Tibial nerve (tissue), 4 donors: ENCODE results near the gene NFIB. TPM values are rescaled to one million over a fixed set of nuclear protein-coding genes. Genes with fewer than 3 reads are reported as not detected.

Experiments used
- DNase-seq, 2 donors: peaks; one replicate each; pipeline ENCODE4 v3.0.0-alpha.2; 2019; ENCODE audit warnings: low spot score in 2 of 2
- H3K27ac ChIP-seq, 4 donors: fragments of 200-600 bp; sonication (generic) in 3 of 4; one replicate each; pipeline ENCODE4 v1.5.1; 2017 to 2019; ENCODE audit warnings: mild to moderate bottlenecking in 1 of 4
- H3K27me3 ChIP-seq, 2 donors: fragments of 200-600 bp; sonication (generic) in 1 of 2; one replicate each; pipeline versions ENCODE4 v1.5.1 to v1.6.0; 2017 to 2019
- H3K36me3 ChIP-seq, 3 donors: fragments of 200-600 bp; sonication (generic); one replicate each; pipeline ENCODE4 v1.5.1; 2018 to 2019
- H3K4me1 ChIP-seq, 4 donors: fragments of 200-600 bp; sonication (generic) in 3 of 4; one replicate each; pipeline ENCODE4 v1.5.1; 2017 to 2019
- H3K4me3 ChIP-seq, 4 donors: fragments of 200-600 bp; sonication (generic) in 3 of 4; one replicate each; pipeline ENCODE4 v1.5.1; 2017 to 2019; ENCODE audit warnings: mild to moderate bottlenecking in 1 of 4, moderate library complexity in 1 of 4
- H3K9me3 ChIP-seq, 4 donors: fragments of 200-600 bp; sonication (generic) in 3 of 4; one replicate each; pipeline ENCODE4 v1.5.1; 2017 to 2019
- CTCF ChIP-seq, 5 experiments: fragments of 200-600 bp in 3 of 5; fragments of 450-650 bp in 2 of 5; sonication (generic) in 3 of 5; IDR thresholded peaks; one replicate each; pipeline ENCODE4 v1.5.1; 2016 to 2019; ENCODE audit warnings: antibody characterized with exemption in 5 of 5, mild to moderate bottlenecking in 3 of 5, moderate library complexity in 2 of 5
- EP300 ChIP-seq, 2 donors: sonication (generic); formaldehyde crosslinking; IDR thresholded peaks; one replicate each; pipeline ENCODE4 v1.6.1; 2017; ENCODE audit warnings: antibody characterized with exemption in 2 of 2, mild to moderate bottlenecking in 1 of 2
- POLR2A ChIP-seq, 2 donors: fragments of 450-650 bp; IDR thresholded peaks; one replicate each; pipeline ENCODE4 v1.6.1; 2017; ENCODE audit warnings: antibody characterized with exemption in 2 of 2, mild to moderate bottlenecking in 2 of 2, moderate library complexity in 2 of 2
- WGBS, 2 donors: methylation state at CpG; one replicate each; pipeline ENCODE4 v1.1.5; 2018; 5-methylcytosine and 5-hydroxymethylcytosine counted together
- total RNA-seq, 4 donors: library from RNA; depleted of rRNA; stranded (reverse); fragments of >200 nt; gene quantifications; one replicate each; pipeline ENCODE4 v1.1.0, GENCODE V29; 2016

Gene NFIB
- total RNA-seq, 4 donors from 2014 or later: 52.1 to 125 (median 78.1) TPM

GRCh38 chr9:14222149-14222835, 91.6 kb downstream of the NFIB start:
- H3K4me3 ChIP-seq: no peak overlapping the region
- H3K9me3 ChIP-seq: no peaks in the 10 kb centered on the region
- no peak for DNase-seq
- TF ChIP-seq EP300 (IDR thresholded peaks at IDR 0.05) (no peak), CTCF (IDR thresholded peaks at IDR 0.05) (no peak), POLR2A (IDR thresholded peaks at IDR 0.05) (no peak)
- H3K27me3 ChIP-seq: no peaks in the 10 kb centered on the region
- WGBS, 2 donors: 82 to 100% methylated on average over 1 of the region's 1 CpG
- no peaks in the 10 kb centered on the region for H3K36me3 ChIP-seq
- H3K27ac ChIP-seq: peak overlapping the region in 2 of 4 donors; percentile 11 to 53
- peaks cover 0 to 42% (median 12%) of the 10 kb centered on the region in 4 donors for H3K4me1 ChIP-seq

- TF ChIP-seq CTCF (IDR thresholded peaks at IDR 0.05) (no peak), EP300 (IDR thresholded peaks at IDR 0.05) (peak in 1 of 2 donors; percentile 12)
- H3K36me3 ChIP-seq: no peaks in the 10 kb centered on the region
- no peaks in the 10 kb centered on the region for H3K27me3 ChIP-seq
- no peak for DNase-seq
- H3K9me3 ChIP-seq: no peaks in the 10 kb centered on the region
- peak overlapping the region in 2 of 4 donors; percentile 11 to 57 for H3K27ac ChIP-seq
- no peak overlapping the region for H3K4me3 ChIP-seq
- peaks cover 0 to 42% (median 12%) of the 10 kb centered on the region in 4 donors for H3K4me1 ChIP-seq
Measured at GRCh38 chr9:14221558-14221957, 92.4 kb downstream of the NFIB start.

- no peak for DNase-seq
- Histone ChIP-seq H3K4me3 (no peak overlapping the region), H3K4me1 (peaks cover 0 to 43% (median 12%) of the 10 kb centered on the region in 4 donors), H3K9me3 (no peaks in the 10 kb centered on the region), H3K27me3 (no peaks in the 10 kb centered on the region), H3K36me3 (no peaks in the 10 kb centered on the region), H3K27ac (peak overlapping the region in 1 of 4 donors; percentile 57)
- TF ChIP-seq POLR2A (IDR thresholded peaks at IDR 0.05): no peak
- no peak for TF ChIP-seq EP300 (IDR thresholded peaks at IDR 0.05)
- TF ChIP-seq CTCF (IDR thresholded peaks at IDR 0.05): no peak
- 88 to 90% methylated on average over 4 of the region's 4 CpGs for WGBS, 2 donors
Measured at GRCh38 chr9:14221119-14221518, 92.8 kb downstream of the NFIB start.

- H3K4me3 ChIP-seq: no peak overlapping the region
- H3K27ac ChIP-seq: peak overlapping the region in 2 of 4 donors; percentile 14 to 57
- no peaks in the 10 kb centered on the region for H3K36me3 ChIP-seq
- whole genome bisulfite sequencing, 2 donors: 89 to 96% methylated on average over 3 of the region's 3 CpGs
- TF ChIP-seq CTCF (IDR thresholded peaks at IDR 0.05) (no peak), EP300 (IDR thresholded peaks at IDR 0.05) (no peak), POLR2A (IDR thresholded peaks at IDR 0.05) (no peak)
- peaks cover 0 to 52% (median 12%) of the 10 kb centered on the region in 4 donors for H3K4me1 ChIP-seq
- no peak for DNase-seq
- no peaks in the 10 kb centered on the region for H3K27me3 ChIP-seq
- H3K9me3 ChIP-seq: no peaks in the 10 kb centered on the region
Measured at GRCh38 chr9:14220256-14220655, 93.7 kb downstream of the NFIB start.

- no peaks in the 10 kb centered on the region for H3K36me3 ChIP-seq
- peaks cover 0 to 54% (median 12%) of the 10 kb centered on the region in 4 donors for H3K4me1 ChIP-seq
- TF ChIP-seq CTCF (IDR thresholded peaks at IDR 0.05) (no peak), EP300 (IDR thresholded peaks at IDR 0.05) (no peak), POLR2A (IDR thresholded peaks at IDR 0.05) (no peak)
- H3K27ac ChIP-seq: peak overlapping the region in 2 of 4 donors; percentile 14 to 37
- H3K9me3 ChIP-seq: no peaks in the 10 kb centered on the region
- no peak overlapping the region for H3K4me3 ChIP-seq
- WGBS, 2 donors: 49 to 50% methylated on average over 4 of the region's 4 CpGs
- H3K27me3 ChIP-seq: no peaks in the 10 kb centered on the region
- no peak for DNase-seq
Measured at GRCh38 chr9:14219850-14220249, 94.1 kb downstream of the NFIB start.
